PC-9 (cell line): ENCODE results near the gene OR2W1. TPM values are rescaled to one million over a fixed set of nuclear protein-coding genes. Genes with fewer than 3 reads are reported as not detected.

Experiments used
- BruUV-seq: library from RNA; stranded (reverse); fragments of 400-500 nt; replicated peaks from 2 replicates; lab custom pipeline; 2021; lab: Mats Ljungman, UMichigan
- CTCF ChIA-PET: fragments of 300-600 bp; sonication (Branson Sonifier 250); formaldehyde crosslinking; loops from one replicate; lab custom pipeline; 2022; ENCODE audit warnings: antibody characterized with exemption; lab: Charles Lee
- POLR2A ChIA-PET: fragments of 300-600 bp; sonication (Branson Sonifier 250); formaldehyde crosslinking; loops from one replicate; lab custom pipeline; 2022; ENCODE audit warnings: antibody characterized with exemption; ENCODE audit not compliant: unreplicated experiment; lab: Charles Lee
- DNase-seq, 2 experiments: peaks; one replicate each; pipeline versions ENCODE4 v3.0.0 to v3.0.0-alpha.2; 2015 to 2022; ENCODE audit warnings: mixed read lengths in 1 of 2
- H2AFZ ChIP-seq: fragments of 200-600 bp; sonication (generic); 2 replicates; pipeline ENCODE4 v1.8.1; 2017; ENCODE audit warnings: antibody characterized with exemption
- H3F3A ChIP-seq: fragments of 200-600 bp; sonication (generic); 2 replicates; pipeline ENCODE4 v1.8.1; 2017; ENCODE audit warnings: antibody characterized with exemption, mild to moderate bottlenecking, low read depth; ENCODE audit not compliant: insufficient read depth
- H3K27ac ChIP-seq: fragments of 200-600 bp; sonication (generic); 2 replicates; pipeline ENCODE4 v1.6.1; 2016; ENCODE audit warnings: mixed run types
- H3K27me3 ChIP-seq: fragments of 200-600 bp; sonication (generic); 2 replicates; pipeline ENCODE4 v1.6.1; 2016; ENCODE audit warnings: low read depth, mixed run types; ENCODE audit not compliant: insufficient read depth
- H3K36me3 ChIP-seq: fragments of 200-600 bp; sonication (generic); 2 replicates; pipeline ENCODE4 v1.6.1; 2016; ENCODE audit warnings: low read depth, mixed run types
- H3K4me1 ChIP-seq: fragments of 200-600 bp; sonication (generic); replicated peaks from 2 replicates; pipeline ENCODE4 v1.6.1; 2016; ENCODE audit warnings: mixed run types; ENCODE audit not compliant: insufficient read depth
- H3K4me2 ChIP-seq: fragments of 200-600 bp; sonication (generic); 2 replicates; pipeline ENCODE4 v1.6.1; 2017; ENCODE audit warnings: mixed run types
- H3K4me3 ChIP-seq: fragments of 200-600 bp; sonication (generic); 2 replicates; pipeline ENCODE4 v1.6.1; 2016; ENCODE audit warnings: mixed run types
- H3K79me2 ChIP-seq: fragments of 200-600 bp; sonication (generic); 2 replicates; pipeline ENCODE4 v1.6.1; 2017; ENCODE audit warnings: low read depth, mixed run types
- H3K9me2 ChIP-seq: fragments of 200-600 bp; sonication (generic); 2 replicates; pipeline ENCODE4 v1.8.1; 2017; ENCODE audit warnings: mild to moderate bottlenecking; ENCODE audit not compliant: insufficient read depth
- H3K9me3 ChIP-seq: fragments of 200-600 bp; sonication (generic); 2 replicates; pipeline ENCODE4 v1.8.1; 2016; ENCODE audit warnings: low read depth; ENCODE audit not compliant: insufficient read depth
- H4K20me1 ChIP-seq: fragments of 200-600 bp; sonication (generic); 2 replicates; pipeline ENCODE4 v1.8.1; 2017; ENCODE audit not compliant: insufficient read depth
- CTCF ChIP-seq: fragments of 200-600 bp; sonication (generic); conservative IDR thresholded peaks from 2 replicates; pipeline ENCODE4 v1.6.1; 2017; ENCODE audit warnings: mixed run types, antibody characterized with exemption, mild to moderate bottlenecking, moderate library complexity
- EZH2 ChIP-seq: fragments of 200-600 bp; sonication (generic); IDR thresholded peaks from 2 replicates; pipeline ENCODE4 v1.8.0; 2017; ENCODE audit warnings: antibody characterized with exemption, low read depth
- intact Hi-C: fragments of 100-400 bp; cut with micrococcal nuclease; formaldehyde crosslinking; loops from one replicate; pipeline ENCODE4 v1.10.0; 2022; ENCODE audit not compliant: unreplicated experiment
- total RNA-seq: library from RNA; stranded (reverse); gene quantifications from 2 replicates; pipeline ENCODE4 v1.2.3, GENCODE V29; 2021

The OR2W1 gene
- total RNA-seq, 1 experiment from 2014 or later: not detected

GRCh38 chr6:29071831-29072723 lies 27.1 kb upstream of the OR2W1 start:
- Histone ChIP-seq H2AFZ (no peak overlapping the region; the same call in 1 of the 2 replicates), H3K79me2 (no peaks in the 10 kb centered on the region), H3K4me2 (no peak overlapping the region), H4K20me1 (no peaks in the 10 kb centered on the region), H3F3A (no peaks in the 10 kb centered on the region), H3K27ac (no peak overlapping the region), H3K4me3 (no peak overlapping the region), H3K9me3 (no peaks in the 10 kb centered on the region), H3K4me1 (no peaks in the 10 kb centered on the region), H3K27me3 (peaks cover 3% of the 10 kb centered on the region; the same call in 1 of the 2 replicates), H3K36me3 (no peaks in the 10 kb centered on the region), H3K9me2 (no peaks in the 10 kb centered on the region)
- peak in 1 of 2 experiments; percentile 19 for DNase-seq
- ChIA-PET CTCF (interaction anchor here (0.7 kb wide), 1 partner anchor 1535 kb away, joined by 3 read pairs; no protein-coding TSS in a partner anchor), POLR2A (no interaction called here)
- TF ChIP-seq CTCF (peak; percentile 75), EZH2 (no peak)
- intact Hi-C loops: no loop called here
- BruUV-seq: no TSS peak

GRCh38 chr6:29051680-29052079 lies 6.7 kb upstream of the OR2W1 start:
- DNase-seq: no peak
- ChIA-PET CTCF (no interaction called here), POLR2A (no interaction called here)
- no peak for TF ChIP-seq CTCF
- TF ChIP-seq EZH2: no peak
- no peak overlapping the region for H2AFZ ChIP-seq
- no peak overlapping the region for H3K27ac ChIP-seq
- no peaks in the 10 kb centered on the region for H3K9me3 ChIP-seq
- H4K20me1 ChIP-seq: no peaks in the 10 kb centered on the region
- H3F3A ChIP-seq: no peaks in the 10 kb centered on the region
- no peak overlapping the region for H3K4me3 ChIP-seq
- no peaks in the 10 kb centered on the region for H3K36me3 ChIP-seq
- no peaks in the 10 kb centered on the region for H3K4me1 ChIP-seq
- no TSS peak for BruUV-seq
- intact Hi-C loops: no loop called here
- H3K4me2 ChIP-seq: no peak overlapping the region
- 0 out of 2 replicates have a peak, but pooled peaks cover 3% of the 10 kb centered on the region for H3K9me2 ChIP-seq
- H3K79me2 ChIP-seq: no peaks in the 10 kb centered on the region
- peaks cover 33% of the 10 kb centered on the region for H3K27me3 ChIP-seq

- Histone ChIP-seq H3K36me3 (no peaks in the 10 kb centered on the region), H3K4me2 (no peak overlapping the region), H3K4me3 (no peak overlapping the region), H3F3A (no peaks in the 10 kb centered on the region), H3K4me1 (no peaks in the 10 kb centered on the region), H4K20me1 (no peaks in the 10 kb centered on the region), H2AFZ (no peak overlapping the region), H3K27ac (no peak overlapping the region), H3K79me2 (no peaks in the 10 kb centered on the region), H3K9me3 (no peaks in the 10 kb centered on the region), H3K9me2 (no peaks in the 10 kb centered on the region), H3K27me3 (0 out of 2 replicates have a peak, but pooled peaks cover 5% of the 10 kb centered on the region)
- no peak for DNase-seq
- TF ChIP-seq CTCF (no peak), EZH2 (no peak)
- BruUV-seq: no TSS peak
- intact Hi-C loops: no loop called here
- CTCF ChIA-PET: no interaction called here
- POLR2A ChIA-PET: no interaction called here
Observed at GRCh38 chr6:29035951-29036350, 9.0 kb downstream of the OR2W1 start.
